Daoy (cell line): ENCODE results near the gene VEGFB. TPM values are rescaled to one million over a fixed set of nuclear protein-coding genes. Genes with fewer than 3 reads are reported as not detected.

ENCODE experiments used
- DNase-seq: peaks from one replicate; pipeline ENCODE4 v3.0.0-alpha.2; 2015; ENCODE audit warnings: low read depth
- total RNA-seq: library from RNA; depleted of rRNA; stranded (reverse); fragments of >200 nt; shearing (Covaris generic); gene quantifications from 2 replicates; pipeline ENCODE4 v1.2.3, GENCODE V29; 2014

VEGFB gene
- total RNA-seq, 1 experiment from 2014 or later, result 8.9 TPM

DNA sequence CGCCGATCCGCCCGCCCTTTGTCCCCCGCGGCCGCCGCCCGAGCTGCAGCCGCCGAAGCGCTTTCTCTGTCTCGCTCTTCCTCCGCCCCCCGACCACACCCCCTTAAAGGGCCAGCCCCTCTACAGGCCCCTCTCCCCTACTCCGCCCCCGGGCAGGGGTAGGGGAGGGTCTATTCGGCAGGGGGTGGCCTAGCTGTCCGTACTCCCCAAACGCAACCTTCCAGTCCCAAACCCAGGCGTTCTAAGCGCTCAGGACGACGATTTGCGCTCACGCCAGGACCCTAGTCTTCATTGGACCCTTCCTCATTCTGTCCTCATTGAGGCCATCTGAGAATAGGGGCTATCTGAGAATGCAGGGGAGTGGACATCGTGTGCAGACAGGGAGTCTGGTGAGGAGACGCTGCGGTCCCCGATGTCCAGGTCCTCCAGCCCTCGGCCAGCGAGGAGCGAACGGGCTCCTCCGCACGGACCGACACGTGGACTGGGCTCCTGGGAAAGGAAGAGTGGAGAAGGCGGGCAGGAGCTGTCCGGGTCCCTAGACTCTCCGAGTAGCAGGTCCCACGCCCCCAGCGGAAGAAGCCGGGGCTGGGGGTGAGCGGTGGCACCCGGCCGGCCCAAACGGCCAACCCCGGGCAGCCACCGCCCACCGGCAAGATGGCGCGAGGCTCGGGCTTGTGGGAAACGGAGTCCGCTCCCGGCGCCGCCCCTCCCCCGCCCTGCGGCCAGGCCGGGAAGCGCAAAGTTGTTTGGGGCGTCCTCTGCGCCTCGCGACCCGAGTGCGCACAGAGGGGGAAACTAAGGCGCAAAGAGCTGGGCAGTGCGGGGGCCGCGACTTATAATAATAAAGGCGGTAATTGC is 12.7 kb downstream of the VEGFB start, which contains the start of gene PPP1R14B:
Gene PPP1R14B, minus strand, starts transcription at position 73 of the 858 bp plus-strand sequence. CDS start 270 bp downstream, outside the sequence.
- peak; percentile 91 for DNase-seq

DNA sequence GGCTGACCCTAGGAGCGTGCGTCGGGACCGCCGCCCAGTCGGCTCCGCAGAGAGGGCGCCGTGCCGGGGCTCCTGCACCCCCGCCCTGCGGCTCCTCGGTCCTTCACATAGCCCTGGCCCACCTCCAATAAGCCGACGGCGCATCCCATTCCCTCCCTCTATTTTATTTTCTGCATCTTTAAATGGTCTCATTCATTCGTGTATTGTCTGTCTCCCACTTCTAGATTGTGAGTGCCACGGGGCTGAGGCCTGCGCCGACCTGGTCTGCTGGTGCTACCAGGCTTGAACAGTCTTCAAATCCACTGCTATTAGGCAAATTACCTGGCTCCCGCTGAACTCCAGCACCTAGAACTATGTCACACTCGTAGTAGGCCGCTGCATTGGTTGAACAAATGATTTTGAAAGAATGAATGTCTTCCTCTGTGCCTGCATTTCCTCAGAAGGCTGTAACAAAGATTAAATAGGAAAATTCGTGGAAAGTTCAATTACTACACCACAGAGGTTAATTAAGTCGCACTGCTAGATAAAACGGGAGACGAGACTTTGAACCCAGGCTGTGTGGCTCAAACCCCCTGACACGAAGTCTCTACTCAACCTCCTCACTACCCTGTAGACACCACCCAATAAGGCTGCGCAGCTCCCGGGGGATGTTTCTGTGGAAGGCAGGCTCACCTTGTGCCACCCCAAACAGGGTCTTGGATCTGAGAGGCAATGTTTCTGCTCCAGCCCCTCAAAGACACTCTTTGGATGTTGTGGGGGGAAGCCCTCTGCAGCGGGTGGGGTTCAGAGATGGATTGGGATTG is 13.5 kb downstream of the VEGFB start:
- DNase-seq, result no peak

DNA sequence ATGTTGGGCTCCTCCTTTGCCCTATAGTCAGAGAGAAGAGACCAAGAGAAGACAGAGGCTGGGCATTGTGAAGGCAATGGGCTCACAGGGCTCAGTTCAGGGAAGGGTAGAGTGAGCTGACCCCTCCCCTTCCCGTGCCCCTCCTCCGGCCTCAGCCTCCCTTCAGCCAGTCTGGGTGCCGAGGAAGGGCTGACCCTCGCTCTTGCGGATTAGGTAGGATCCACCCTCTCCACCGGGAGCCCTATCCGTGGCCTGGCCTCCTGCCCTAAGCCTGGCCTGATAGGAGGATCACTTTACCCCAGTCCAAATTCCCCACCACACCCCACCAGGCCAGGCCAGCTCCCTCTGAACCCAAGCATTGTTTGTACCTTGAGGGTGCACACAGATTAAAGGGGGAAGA is 14.2 kb downstream of the VEGFB start:
- no peak for DNase-seq

DNA sequence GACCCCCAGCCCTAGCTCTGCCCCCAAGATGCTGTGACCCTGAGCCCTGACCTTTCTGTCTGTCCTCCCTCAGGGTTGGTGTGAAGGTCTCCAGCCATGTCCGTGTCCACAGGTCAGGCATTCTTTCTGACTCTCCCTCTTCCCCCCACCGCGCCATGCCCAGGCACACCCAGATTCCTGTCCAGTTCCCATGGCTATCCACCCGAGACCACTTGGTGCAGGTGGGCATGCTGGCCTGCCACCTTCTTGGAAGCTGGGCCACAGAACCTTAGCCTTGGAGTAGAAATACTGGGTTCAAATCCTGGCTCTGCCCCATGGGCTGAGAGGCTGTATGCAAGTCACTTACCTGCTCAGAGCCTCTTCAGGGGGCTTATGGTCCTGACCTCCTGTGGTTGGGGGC is 14.7 kb downstream of the VEGFB start:
- DNase-seq, result no peak

DNA sequence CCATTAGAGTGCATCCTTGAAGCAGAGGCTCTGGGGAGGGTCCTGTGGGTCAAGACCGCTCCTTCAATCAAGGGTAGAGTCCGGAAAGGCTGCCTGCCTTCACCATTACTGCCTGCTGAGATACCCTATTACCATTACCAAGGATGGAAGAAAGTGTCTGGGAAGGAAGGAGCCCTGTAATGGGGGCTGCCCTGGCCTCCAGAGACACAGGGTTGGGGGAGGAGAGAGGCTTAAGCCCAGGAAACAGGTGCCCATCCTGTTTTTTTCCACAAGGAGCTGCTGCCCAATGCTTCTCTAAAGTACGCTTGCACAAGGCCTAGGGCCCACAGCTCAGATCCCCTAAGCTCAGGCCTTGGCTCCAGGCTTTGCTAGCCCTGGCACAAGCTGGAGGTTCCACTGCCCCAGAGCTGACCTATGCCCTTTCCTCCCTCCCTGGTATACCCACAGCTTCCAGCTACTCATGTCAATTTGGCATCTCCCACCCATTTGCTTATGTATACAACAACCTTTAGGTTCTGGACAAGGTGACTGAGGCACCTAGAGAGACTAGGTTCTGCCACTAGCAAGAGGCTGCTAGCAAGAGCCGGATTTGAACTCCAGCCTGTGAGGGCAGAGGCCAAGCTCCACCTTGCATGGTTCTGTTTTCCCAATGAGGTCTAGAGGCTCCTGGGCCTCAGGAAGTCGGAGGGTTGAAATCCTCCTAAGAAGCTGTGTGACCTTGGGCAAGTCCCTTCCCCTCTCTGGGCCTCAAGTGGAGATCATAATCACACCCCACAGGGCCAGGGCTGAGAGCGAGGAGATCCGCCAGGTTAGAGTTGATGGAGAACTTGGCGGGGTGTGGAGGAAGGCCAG is 15.4 kb downstream of the VEGFB start:
- no peak for DNase-seq

DNA sequence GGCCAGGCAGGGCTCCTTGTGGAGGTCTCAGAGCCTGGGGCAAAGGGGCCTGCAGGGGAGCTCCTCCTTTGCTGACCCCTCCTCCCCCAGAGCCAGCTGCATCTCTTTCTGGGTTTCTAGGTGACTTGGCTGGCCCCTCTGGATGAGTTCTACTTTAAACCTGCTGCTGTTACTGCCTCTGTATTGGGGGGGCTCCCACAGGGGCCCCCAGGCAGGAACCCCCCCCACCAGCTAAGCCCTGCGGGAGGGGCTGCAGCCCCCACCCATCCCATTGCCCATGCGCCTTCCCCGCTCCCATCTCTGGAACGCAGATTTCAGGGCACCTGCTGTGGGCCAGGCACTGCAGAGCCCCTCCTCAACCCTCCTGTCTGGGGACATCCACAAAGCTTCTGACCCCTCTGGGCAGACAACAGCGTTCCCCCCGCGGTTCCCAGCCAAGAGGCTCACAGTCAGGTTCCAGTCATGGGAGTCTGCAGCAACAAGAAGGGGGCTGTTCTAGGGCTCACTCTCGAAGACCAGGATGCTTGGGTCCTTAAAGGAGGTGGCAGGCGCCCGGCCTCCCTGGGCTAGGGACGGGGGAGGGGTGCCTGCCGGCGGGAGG is 16.1 kb downstream of the VEGFB start:
- no peak for DNase-seq

DNA sequence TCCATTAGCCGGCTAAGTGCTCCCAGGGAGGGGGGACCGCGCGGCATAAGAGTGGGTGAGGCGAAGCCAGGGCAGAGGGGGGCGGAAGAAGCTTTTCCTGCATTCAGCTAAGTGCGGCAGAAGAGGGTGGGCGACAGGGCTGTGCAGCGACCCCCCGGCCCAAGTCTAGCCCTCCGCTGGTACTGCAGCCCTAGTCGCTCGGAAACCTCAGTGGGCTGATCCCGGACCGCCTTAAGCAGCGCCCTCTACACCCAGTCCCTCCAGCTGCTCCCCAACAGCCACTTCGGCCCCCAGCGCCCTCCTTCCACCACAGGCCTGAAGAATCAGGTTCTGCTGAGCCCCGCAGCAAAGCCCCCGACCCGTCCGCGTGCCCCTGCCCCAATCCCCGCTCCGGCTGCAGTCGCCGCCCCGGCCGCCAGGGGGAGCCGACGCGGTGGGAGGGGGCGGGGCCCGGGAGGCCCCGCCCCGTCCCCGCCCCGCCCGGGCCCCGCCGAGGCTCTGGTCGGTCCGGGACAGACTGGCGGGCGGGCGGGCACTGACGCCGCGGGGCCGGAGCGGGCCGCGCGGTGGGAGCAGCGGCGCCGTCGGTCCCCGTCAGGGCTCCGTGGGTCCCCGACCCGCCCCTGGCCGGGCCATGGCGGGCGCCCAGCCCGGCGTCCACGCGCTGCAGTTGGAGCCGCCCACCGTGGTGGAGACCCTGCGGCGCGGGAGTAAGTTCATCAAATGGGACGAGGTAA is 16.8 kb downstream of the VEGFB start, which contains the start of gene PLCB3:
Gene PLCB3, plus strand, starts transcription at position 515 of the 737 bp plus-strand sequence. Its CDS starts 120 bp downstream, at position 635.
- peak; percentile 53 for DNase-seq

DNA sequence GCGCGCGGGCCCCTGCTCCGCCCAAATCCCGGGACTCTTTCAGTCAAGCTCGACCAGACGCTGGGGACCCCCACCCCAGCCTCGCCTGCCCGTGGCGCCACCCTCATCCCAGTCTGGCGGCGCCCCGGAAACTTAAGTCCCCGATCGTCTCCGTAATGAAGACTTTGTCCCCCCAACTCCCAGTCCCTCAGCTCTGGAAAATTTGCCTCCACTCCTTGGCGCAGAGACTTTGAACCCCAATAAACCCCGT is 17.3 kb downstream of the VEGFB start:
- no peak for DNase-seq

DNA sequence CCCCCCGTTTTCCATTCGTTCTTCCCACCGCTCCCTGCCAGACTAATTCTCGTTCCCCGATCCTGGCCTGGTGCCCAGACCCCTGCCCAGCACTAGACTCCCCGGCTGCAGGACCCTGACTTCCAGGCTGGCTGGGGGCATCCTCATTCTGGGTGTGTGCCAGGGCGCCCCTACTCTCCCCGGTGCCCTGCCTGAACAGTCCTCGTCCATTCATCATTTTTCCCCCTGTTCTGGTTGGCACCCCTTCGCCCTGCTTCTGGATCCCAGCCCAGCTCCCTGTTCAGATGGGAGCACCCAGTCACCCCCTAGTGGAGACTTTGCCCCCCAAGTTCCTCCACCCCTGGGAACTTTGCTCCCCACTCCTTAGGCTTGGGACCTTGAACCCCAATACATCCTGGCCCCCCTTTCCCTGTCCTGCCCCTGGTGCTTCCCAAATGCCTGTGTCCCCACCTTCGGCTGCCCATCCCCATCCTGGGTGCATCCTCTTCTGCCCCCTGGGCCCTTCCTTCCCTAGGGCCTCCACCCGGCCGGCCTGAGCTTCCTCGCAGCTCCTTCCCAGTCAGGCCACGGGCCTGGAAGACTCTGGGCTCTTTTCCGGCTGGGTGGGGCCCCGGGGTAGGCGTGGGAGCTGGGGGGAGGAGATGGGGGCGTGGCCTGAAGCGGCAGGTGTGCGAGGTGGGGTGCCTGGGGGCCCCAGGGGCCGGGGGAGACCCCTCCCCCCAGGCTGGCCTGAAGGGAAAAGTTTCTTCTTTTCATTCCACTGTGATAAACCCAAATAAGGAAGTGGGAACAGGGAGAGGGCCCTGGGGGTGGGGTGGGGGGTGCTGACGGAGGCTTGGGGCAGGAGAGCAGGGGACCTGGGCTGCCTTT is 17.9 kb downstream of the VEGFB start:
- peak; percentile 54 for DNase-seq

DNA sequence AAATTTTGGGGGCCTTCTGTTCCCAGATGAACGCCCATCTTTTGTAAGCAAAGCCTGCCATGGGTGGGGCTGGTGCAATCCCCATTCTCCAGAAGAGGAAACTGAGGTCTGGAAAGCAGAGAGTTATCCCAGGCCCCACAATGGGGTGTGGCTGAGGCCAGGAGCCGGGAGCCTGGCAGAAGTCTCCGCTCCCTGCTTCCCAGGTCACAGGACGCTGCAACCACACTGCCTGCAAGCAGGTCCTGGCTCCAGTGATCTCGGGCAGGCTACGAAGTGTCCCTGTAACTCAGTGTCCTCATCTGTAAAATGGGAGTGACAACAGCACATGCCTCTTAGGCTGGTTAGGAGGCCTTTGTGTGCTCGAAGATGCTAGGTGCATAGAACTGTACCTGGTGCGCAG is 18.7 kb downstream of the VEGFB start:
- no peak for DNase-seq

DNA sequence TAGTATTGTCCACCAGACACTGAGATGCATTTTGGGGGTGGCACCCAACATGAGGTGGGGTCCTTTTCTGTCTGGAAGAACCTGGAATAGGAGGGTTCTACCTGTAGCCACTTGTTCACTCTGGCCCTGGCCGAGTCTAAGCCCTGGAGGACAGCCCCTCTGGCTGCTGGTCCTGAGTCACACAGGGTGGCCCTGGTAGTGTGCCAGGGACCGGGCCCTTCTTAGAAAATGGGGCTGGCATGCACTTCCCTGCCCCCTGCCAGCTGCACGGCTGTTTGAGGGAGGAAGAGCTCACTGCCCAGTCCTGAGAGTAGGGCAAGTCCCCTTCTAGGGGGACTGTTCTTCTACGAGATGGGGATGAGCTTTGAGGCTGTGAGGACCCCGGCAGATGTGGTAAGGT is 19.1 kb downstream of the VEGFB start:
- no peak for DNase-seq

DNA sequence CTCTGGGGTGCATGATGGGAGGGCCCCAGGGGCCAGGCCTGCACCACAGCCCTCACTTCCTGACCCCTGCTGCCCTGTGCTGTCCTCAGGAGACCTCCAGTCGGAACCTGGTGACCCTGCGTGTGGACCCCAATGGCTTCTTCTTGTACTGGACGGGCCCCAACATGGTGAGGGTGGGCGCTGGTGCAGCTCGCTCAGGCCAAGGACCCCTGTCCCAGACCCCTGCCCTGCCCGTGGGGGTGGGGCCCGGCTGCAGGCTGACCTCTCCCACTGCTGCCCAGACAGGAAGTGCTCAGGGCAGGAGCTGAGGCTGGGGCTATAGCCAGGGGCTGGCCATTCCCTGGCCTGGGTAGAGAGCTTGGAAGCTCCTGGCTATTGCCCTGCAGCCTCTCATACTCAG is 19.9 kb downstream of the VEGFB start:
- no peak for DNase-seq

DNA sequence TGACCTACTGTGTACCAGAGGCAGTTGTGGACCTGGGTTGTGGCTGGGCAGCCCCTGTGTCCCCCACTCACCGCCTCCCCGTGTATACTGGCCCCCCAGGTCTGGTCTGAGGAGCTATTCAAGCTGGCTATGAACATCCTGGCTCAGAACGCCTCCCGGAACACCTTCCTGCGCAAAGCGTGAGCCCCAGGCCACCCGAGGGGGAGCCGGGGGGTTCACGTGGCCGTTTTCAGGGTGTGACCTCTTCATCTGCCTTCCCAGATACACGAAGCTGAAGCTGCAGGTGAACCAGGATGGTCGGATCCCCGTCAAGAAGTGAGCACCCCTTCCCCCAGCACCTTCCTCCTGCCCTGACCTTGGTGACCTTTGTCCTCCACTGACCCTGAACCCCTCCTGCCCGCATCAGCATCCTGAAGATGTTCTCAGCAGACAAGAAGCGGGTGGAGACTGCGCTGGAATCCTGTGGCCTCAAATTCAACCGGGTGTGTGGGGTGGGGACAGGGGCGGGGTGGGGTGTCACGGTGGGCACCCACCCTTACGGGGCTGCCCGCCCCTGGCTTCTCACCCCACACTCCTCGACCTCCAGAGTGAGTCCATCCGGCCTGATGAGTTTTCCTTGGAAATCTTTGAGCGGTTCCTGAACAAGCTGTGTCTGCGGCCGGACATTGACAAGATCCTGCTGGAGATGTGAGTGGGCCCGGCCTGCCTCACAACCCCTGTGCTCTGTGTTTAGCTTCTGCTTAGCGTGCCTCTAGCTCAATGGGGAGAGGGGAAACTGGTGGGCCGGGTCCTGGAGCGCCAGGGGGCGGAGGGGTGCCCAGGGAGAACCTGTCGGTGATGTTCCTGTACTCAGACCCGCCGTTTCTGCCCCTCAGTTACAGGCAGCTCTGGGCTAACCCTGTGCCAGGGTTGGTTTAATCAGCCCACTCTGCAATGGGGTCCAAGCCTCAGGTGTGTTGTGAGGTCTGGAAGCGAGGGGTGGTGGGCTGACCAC is 21.0 kb downstream of the VEGFB start:
- DNase-seq, result no peak

DNA sequence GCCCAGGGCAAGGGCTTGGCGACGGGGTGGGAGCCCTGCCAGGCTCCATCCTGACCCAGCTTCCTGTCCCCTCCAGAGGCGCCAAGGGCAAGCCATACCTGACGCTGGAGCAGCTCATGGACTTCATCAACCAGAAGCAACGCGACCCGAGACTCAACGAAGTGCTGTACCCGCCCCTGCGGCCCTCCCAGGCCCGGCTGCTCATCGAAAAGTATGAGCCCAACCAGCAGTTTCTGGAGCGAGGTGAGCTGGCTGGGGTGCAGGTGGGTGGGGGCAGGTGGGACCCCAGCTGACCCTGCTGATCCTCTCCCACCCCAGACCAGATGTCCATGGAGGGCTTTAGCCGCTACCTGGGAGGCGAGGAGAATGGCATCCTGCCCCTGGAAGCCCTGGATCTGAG is 21.9 kb downstream of the VEGFB start:
- DNase-seq, result no peak

DNA sequence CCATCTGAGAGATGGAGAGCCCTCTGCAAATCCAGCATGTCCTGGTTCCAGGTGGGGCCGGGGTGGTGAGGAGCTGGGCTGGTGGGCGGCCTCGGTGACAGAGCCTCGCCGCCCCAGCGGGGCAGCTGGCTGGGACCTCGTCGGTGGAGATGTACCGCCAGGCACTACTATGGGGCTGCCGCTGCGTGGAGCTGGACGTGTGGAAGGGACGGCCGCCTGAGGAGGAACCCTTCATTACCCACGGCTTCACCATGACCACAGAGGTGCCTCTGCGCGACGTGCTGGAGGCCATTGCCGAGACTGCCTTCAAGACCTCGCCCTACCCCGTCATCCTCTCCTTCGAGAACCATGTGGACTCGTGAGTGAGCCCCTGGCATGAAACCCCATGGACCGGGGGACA is 24.0 kb downstream of the VEGFB start:
- no peak for DNase-seq

DNA sequence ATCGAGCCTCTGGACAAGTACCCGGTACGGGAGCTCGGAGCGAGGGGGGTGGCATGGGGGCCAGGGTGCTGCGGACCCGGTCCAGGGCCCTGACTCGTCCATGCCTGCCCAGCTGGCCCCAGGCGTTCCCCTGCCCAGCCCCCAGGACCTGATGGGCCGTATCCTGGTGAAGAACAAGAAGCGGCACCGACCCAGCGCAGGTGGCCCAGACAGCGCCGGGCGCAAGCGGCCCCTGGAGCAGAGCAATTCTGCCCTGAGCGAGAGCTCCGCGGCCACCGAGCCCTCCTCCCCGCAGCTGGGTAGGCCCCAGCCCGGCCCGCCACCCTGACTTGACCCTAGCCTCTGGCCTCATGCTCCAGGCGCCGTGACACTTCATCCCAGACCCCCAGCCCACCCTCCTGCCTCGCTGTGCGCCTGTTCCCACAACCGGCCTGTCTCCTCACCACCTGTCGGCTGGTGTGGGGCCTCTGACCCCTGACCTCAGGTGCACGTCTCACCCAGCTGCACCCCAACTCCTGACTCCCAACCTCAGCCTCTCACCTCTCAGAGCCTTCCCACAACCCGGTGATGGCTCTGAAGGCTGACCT is 24.7 kb downstream of the VEGFB start:
- DNase-seq, result no peak

DNA sequence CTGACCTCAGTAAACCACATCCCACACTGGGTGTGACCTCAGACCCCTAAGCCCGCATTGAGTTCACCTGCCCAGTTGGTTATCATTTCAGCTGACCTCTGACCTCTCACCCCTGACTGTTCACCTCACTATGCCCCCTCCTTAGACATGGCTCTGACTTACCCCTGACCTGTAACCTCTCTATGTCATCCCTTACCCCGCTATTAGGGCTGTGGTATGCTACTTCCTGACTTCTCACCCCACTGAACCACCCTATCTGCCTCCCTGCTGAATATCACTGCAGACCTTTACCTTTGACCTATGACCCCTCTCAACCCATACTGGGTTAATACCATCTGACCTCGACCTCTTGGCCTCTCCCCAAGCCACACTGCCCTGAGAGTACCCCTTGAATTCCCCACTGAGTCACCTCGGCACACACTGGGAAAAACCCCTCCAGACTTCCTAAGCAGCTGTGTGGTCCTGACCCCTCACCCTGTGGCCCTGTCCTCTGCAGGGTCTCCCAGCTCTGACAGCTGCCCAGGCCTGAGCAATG is 25.2 kb downstream of the VEGFB start:
- DNase-seq, result no peak

DNA sequence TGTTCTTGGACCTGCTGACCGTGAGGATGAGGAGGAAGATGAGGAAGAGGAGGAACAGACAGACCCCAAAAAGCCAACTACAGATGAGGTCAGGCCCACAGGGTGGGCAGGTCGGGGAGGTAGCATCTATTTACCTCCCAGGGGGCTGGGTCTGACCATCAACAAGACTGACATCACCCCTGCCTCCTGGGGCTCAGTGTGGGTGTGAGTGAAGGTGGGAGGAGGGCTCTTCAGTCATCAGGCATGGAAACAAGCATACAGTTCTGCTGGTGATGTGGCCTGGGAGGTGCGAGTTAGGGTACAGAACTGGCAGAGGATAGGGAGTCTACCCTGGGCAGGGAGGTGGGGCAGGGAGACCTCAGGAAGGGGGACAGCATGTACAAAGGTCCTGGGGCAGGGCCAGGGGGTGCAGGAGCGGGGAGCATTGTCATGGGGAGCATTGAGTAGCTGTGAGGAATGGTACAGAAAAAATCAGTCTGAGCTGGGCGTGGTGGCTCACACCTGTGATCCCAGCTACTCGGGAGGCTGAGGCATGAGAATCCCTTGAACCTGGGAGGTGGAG is 25.8 kb downstream of the VEGFB start:
- DNase-seq, result no peak
